UCSD-AML1 (cell line): ENCODE data around the gene DNAH17.
"Not testable (repeated sequence)": the region's sequence is repeated elsewhere in the genome, so short reads cannot be mapped to it uniquely, and the experiment has no call there.

Experiments used
- DNase-seq: peaks from one replicate; lab custom pipeline; 2025; ENCODE audit not compliant: unreplicated experiment; lab: John Stamatoyannopoulos, UW

DNAH17 gene

DNA sequence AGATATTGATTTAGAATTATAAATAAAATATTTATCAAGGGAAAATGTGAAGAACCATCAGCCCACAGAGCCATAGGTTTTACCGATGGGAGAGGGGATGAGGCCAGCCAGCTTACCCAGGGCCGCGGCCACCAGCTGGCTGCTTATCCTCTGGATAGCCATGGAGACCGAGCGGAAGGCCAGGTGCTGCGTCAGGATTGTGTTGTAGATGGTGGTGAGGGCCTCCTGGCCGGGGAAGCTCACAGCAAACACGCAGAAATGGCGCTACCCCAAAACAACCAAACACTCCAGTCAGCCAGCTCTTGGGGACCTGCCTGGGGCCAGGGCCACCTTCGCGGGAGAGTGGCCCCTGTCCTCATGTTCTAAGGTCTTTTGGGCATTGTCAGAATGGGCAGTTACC is 97.8 kb downstream of the DNAH17 start:
- no peak for DNase-seq

DNA sequence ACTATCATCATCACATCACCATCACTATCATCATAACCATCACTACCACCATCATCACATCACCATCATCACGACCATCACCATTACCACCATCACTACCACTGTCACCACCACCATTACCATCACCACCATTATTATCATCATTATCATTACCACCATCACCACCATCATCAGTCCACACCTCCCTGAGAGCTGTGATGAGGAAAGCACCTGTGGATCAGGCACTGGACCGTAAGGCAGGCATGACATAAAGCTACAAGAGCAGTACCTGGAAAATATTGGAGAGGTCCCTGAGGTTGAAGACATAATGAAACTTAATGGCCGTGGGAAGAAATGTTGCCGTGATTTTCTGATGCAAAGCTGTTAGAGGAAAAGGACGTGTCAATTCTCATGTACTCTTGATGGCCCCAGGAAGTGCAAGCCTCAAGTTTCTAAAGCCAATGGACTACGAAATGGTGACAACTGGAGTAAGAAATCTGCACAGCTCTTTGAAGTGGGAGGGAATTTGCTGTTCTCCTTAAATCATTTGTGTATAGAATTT is 98.4 kb downstream of the DNAH17 start:
- no peak for DNase-seq

DNA sequence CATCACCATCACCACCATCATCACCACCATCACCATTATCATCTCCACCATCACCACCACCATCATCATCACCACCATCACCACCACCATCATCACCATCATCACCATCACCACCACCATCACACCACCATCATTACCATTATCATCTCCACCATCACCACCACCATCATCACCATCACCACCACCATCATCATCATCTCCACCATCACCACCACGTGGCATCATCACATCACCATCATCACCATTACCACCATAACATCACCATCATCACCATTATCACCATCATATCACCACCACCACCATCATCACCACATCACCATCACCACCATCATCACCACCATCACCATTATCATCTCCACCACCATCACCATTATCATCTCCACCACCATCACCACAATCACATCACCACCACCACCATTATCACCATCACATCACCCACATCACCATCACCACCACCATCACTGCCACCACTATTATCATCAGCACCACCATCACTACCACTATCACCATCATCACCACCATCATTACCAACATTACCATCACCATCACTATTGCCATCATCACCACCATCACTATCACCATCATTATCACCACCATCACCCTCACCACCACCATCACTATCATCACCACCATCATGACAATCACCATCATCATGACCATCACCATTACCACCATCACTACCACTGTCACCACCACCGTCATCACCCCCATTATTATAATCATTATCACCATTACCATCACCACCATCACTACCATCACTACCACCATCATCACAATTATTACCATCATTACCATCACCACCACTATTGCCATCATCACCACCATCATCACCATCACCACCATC is 99.1 kb downstream of the DNAH17 start:
- DNase-seq: no peak

DNA sequence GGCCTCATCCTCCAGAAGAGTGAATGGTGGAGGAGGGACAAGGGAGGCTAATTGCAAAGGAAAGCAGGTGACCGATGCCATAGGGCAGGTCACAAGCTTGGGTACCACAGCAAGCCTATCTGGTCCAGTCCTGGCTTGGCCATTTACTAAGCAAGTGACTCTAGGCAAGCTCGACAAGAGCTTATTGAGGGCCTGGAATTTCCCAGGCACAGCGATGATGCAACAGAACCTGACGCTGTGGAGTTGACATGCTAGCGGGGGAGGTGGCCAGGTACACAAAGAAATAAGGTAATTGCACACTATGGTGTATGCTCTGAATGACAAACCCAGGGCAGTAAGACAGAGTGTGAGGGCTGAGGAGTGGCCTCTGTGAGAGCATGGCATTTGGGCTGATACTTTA is 100.2 kb downstream of the DNAH17 start:
- DNase-seq: no peak

DNA sequence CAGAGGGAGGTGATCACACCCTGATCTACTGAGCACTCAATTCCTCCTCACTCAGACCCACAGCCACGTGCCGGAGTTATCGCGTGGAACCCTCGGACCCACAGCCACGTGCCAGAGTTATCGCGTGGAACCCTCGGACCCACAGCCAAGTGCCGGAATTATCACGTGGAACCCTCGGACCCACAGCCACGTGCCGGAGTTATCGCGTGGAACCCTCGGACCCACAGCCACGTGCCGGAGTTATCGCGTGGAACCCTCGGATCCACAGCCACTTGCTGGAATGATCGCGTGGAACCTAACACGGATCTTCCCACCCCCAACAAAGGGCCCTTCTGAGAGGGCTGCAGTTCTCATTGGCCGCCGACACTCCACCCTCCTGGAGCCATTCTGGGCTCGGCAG is 101.0 kb downstream of the DNAH17 start:
- DNase-seq: no peak

DNA sequence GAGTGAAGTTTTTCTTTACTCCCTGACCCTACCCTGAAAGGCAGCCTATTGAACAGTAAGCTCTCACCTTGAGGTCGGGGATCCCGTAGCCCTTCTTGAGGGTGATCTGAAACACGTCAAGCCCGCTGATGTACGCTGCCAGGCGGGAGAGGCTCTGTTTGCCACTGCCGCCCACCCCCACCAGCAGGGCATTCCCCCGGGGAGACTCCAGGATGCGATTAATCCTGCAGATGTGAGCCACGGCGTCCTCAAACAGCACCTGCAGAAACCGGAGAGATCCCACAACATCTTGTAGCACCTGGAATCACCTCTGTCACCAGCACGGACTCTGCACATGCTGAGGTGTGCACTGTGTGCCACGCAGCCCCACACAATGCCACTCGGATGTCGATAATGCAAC is 102.0 kb downstream of the DNAH17 start:
- no peak for DNase-seq

DNA sequence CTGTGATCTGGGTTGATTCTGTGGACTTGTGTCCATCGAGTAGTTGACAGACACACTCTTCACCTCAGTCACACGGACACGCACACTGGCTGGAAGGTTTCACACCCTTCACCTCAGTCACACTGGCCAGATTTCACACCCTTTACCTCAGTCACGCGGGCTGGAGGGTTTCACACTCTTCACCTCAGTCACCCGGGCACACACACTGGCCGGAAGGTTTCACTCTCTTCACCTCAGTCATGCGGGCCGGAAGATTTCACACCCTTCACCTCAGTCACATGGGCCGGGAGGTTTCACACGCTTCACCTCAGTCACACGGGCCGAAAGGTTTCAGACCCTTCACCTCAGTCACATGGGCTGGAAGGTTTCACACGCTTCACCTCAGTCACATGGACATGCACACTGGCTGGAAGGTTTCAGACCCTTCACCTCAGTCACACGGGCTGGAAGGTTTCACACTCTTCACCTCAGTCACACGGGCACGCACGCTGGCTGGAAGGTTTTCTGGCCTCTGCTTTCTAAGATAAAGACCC is 102.5 kb downstream of the DNAH17 start:
- no peak for DNase-seq

DNA sequence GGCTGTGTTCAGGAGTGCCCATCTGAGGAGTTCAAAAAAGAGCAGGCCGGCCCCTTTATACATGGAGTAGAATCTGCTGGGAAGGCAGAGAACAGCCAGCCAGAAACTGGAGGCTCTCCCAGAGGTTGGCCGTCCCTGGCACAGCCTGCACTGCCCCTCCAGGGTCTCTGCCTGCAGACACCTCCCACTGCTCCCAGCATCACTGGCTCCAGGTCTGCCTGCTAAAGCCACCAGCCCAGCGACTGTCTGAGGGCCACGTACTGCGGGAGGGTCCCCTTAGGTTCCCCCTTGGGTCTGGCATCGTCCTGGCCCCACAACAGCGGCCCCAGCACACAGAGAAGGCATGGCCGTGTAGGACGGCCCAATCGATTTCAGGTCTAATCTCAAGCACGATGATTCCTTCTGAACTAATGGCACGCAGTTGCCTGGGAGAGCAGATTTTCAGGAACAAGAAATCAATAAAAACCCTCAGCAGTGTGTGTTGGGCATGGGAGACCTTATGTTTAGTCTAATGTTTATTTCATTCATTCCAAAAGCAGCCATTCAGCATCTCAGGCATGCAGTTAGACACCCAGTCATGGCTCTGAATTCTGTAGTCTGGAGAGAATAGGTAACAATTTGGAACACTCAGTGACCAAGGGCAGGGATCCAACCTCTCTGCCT is 103.1 kb downstream of the DNAH17 start:
- DNase-seq: no peak

DNA sequence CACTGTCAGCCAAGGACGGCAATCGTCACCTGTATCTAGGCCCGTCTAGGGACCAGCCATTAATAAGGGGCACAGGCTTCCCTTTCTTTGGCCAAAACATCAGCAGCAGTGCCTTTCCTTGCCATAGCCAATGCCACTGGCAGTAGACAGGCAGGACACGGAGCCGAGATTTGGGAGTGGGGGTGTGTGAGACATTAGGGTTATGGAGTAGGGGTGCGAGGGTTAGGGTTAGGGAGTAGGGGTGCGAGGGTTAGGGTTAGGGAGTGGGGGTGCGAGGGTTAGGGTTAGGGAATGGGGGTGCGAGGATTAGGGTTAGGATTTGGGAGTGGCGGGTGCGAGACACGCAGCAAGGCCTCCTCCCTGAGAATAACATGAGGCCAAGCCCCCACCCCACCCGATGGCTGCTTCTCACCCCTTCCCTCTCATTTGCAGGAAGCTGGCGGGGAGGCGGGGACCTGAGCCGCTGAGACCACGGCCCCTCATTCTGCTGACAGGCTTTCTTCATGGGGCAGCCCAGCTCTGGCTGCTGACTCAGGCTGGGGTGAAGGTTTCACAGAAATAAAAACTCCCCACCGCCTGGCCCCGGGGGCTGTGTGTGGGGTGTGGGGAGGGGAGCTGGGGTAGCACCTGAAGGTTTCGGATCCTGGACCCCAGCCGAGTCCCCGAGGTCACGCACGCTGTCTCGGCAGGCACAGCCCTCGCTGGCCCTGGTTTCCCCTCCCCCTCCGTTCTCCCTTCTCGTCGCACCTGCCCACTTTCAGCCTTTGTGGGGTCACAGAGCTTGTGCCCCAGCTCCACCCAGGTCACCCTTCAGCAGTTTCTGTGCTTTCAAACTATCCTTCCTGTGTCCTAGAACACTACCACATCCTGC is 104.9 kb downstream of the DNAH17 start:
- DNase-seq: no peak

DNA sequence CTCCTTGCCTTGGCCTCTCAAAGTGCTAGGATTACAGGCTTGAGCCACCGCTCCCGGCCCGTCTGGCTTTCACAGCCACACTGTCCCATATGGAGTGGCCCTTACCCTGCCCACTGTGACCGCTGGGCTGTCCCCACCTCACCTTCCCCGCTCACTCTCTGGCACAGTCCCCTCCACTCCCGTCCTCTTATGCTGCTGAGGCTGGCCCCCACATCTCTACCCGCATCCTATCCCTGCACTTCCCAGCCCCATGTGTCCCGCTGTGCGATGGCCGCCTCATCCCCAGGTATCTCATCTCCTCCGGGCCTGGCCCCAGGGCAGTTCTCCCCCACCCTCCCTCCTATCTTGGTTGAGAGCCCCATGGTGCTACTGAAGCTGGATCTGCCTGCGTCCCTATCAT is 105.6 kb downstream of the DNAH17 start:
- DNase-seq: no peak

DNA sequence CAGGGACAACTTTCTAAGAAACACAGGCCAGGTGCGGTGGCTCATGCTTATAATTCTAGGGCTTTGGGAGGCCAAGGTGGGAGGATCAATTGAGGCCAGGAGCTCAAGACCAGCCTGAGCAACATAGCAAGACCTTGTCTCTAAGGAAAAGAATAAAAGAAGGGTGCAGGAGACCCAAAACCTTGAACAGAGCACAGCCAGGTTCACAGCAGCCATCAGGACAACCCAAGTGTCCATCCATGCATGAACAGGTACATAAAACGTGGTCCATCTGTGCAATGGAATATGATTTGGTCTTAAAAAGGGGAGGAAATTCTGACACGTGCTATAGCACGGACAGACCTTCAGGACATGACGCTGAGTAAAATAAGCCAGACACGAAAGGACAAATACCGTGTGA is 107.8 kb downstream of the DNAH17 start:
- no peak for DNase-seq

DNA sequence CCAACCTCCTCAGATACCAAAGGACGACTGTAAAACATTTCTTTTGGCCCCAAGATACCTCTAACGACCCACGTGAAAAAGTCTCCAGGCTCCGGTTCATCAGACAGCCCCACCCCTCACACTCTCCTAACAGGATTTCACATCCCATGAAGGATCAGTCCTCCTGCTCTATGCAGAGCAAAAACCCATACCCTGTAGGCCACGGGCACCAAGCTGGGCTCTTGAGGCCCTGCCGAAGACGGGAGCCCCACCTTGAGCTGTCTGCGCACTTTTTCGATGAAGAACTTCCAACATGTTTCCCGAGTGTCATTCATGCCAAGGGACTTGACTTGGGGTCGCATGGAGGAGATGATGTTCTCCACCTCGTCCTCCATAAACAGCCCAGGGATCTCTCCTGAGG is 108.8 kb downstream of the DNAH17 start:
- no peak for DNase-seq

DNA sequence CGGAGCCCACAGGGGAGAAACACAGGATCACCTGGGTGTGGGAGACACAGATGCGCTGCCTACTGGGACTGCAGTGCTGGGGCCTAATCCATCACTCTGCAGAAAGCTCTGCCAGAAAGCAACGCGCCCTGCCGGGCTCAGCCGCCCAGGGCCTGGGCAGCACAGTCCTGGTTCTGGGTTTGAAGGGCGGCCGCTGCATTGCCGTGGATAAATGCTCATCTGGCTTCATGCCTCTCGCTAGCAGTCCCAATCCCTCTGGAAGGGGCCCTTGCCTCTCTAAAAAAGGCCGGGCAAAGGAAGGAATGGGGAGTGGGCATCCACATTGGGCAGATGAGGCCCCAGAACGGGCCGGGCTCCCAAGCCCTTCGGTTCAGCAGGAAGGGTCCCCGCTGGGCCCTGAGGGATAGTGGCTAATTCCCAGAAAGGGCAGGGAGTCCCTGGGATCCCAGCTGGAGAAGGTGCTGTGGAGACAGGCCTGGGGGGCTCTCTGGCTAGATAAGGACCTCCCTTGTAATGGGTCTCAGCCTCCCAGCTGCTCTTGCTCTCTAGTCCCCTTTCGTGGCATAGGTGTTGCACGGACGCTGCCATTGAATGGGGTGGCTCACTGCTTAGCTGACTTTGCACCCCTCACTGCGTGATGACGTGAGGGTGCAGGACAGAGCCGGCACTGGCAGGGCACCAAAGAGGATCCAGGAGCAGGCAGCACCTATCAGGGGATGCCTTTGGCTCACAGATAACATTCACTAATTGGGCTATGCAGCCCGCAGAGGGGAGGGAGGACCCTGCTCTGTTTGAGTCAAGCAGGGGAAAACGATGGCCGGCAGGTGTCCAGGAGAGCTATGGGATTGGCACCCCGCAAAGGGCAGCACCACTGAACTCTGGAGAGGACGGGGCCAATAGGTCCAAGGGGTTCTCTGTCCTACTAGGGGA is 110.1 kb downstream of the DNAH17 start:
- DNase-seq: no peak

DNA sequence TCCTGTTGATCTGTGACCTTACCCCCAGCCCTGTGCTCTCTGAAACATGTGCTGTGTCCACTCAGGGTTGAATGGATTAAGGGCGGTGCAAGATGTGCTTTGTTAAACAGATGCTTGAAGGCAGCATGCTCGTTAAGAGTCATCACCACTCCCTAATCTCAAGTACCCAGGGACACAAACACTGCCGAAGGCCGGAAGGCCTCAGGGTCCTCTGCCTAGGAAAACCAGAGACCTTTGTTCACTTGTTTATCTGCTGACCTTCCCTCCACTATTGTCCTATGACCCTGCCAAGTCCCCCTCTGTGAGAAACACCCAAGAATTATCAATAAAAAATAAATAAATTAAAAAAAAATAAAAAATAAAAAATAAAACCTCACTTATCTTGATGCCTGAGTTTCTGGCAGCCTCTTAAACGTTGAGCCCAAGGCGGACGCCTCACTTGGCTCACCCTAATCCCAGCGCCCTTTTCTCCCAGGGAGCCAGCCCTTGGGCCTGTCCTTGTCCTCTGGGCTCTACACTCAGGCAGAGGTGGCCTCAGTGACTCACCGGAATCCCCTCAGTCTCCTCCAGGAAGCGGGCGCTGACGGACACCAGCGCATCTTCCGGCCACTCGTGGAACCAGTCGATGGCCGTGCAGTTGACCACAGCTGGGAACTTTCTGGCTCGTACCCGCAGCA is 110.9 kb downstream of the DNAH17 start:
- not testable (repeated sequence) for DNase-seq

DNA sequence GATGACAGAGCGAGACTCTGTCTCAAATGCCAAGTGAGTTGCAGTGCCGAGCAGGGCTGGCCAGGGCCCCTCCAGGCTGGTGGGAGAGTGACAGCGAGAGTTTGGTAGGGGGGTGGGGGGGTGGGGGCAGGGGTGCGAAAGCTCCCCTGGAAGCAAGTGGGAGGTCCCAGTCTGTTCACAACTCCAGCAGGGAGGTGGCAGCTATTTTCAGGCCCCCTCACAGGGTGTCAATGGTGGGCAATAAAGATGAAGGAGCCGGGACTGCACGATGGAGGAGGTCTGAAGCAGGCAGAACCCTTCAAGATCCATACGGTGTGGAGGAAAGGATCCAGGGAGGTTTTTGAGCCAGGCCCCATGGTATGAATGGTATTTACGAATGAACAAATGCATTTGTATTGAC is 115.0 kb downstream of the DNAH17 start:
- DNase-seq: no peak

DNA sequence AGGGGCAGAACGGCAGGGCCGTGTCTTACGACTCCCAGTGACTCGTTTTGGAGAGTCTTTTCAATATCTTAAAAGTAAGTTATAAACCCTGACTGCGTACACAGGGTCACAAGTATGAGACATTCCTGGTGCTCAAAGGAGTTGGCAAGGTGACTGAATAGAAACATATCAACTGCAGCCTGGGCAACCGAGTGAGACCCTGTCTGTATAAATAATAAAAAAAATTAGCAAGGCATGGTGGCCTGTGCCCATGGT is 115.5 kb downstream of the DNAH17 start:
- DNase-seq: no peak

DNA sequence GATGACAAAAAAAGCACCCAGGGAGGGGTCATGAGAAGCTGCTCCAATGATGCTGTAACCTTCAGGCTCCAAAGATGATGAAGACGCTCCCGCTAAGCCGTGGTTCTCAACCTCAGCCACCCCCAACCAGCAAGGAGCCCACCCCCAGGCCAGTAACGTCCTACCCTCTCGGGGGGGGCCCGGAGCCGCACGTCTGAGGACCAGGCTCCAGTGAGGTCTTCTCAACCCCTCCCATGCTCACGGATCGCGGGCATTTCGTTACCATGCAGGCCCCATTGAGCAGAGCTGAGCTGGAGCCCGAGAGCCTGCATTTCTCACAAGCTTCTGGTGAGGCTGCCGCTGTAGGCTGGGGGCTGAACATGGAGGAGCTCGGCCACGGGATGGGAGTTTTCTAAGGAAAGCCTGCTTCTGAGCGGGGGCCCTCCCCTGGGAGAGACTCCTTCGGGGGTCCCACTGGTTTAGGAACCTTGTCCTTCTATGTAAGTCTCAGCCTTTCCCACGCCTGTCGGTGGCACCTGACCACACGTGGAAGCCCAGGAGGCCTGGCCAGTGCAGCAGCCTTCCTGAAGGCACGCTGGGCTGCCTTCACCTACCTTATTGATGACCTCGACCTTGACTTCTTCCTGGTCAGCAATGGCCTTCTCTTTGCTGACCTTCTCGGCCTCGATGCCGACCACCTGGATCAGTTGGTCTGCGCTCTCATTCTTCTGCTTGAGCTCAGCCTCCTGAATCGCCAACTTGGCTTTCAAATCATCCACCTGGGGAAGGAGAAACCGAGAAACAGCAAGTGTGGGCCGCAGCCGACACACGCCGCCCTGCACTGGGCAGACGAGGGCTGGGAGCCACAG is 116.0 kb downstream of the DNAH17 start:
- no peak for DNase-seq

DNA sequence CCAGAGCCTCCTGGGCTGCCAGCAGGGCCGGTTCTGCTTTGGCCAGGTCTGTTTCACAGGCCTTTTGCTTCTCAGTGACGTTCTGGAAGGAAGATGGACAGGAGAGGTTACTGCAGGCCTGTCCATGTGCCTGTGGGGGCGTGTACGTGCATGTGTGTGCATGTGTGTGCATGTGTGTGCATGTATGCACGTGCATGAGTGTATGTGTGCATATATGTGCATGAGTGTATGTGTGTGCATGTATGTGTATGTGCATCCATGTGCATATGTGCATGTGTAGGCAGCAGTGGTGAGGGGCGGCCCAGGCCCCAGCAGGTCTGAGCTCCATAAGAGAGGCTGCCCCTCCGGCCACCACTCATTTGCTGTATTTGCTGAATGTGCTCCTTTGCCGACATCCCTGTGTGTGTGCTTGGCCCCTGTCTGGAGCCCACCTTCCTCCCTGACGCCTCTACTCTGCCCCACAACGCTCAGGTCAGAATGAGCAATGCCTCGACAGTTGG is 117.0 kb downstream of the DNAH17 start:
- no peak for DNase-seq

DNA sequence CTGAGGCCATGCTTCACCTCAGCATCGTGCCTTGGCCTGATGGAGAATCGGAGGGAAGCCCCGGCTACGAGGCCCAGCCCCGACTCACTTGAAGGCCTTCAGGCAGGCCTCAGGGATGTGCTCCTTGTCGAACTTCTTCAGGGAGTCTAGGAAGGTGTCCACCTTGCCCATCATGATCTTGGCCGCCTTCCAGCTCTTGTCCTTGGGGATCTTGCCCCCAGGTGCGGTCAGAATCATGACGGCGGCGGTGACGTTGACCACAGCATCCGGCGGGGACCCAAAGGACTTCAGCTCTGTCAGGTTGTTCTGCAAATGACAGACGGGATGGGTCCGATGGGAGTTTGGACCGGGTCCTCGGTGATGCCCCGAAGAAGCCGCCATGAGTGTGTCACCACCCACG is 117.5 kb downstream of the DNAH17 start:
- DNase-seq: no peak
